IMR-90 (cell line): ENCODE data around the gene TMEM231. TPM values are rescaled to one million over a fixed set of nuclear protein-coding genes. Genes with fewer than 3 reads are reported as not detected.

Source experiments
- ATAC-seq: fragments of 200-7000 bp; cut with Tn5 transposase; 2 replicates; pipeline ENCODE4 v1.9.1; 2020; ENCODE audit warnings: low read depth, mild to moderate bottlenecking, moderate library complexity
- BruUV-seq: library from RNA; stranded (reverse); fragments of 400-500 nt; replicated peaks from 2 replicates; lab custom pipeline; 2021; lab: Mats Ljungman, UMichigan
- CTCF ChIA-PET: fragments of 300-600 bp; formaldehyde crosslinking; extraction: SDS; loops from one replicate; lab custom pipeline; 2021; ENCODE audit warnings: antibody characterized with exemption; lab: Yijun Ruan, JAX
- POLR2A ChIA-PET: fragments of 300-600 bp; sonication (Branson Sonifier 250); formaldehyde crosslinking; loops from one replicate; lab custom pipeline; 2022; ENCODE audit warnings: antibody characterized with exemption; ENCODE audit not compliant: unreplicated experiment; lab: Charles Lee
- DNase-seq: peaks from one replicate; pipeline ENCODE4 v3.0.0; 2013
- H2AFZ ChIP-seq: replicated peaks from 2 replicates; pipeline ENCODE3; 2013; ENCODE audit warnings: low read length, mild to moderate bottlenecking; ENCODE audit not compliant: poor library complexity
- H2AK5ac ChIP-seq: 2 replicates; pipeline ENCODE4 v1.6.1; 2013; ENCODE audit warnings: low read depth, low read length, inconsistent platforms
- H2AK9ac ChIP-seq: replicated peaks from 2 replicates; pipeline ENCODE3; 2013; ENCODE audit warnings: mild to moderate bottlenecking, low read depth, low read length, moderate library complexity; ENCODE audit not compliant: poor library complexity
- H2BK120ac ChIP-seq: 2 replicates; pipeline ENCODE4 v1.6.1; 2013; ENCODE audit warnings: low read depth, low read length, inconsistent platforms
- H2BK15ac ChIP-seq: 3 replicates; pipeline ENCODE4 v1.6.1; 2013; ENCODE audit warnings: low read depth, low read length, inconsistent platforms
- H2BK20ac ChIP-seq: 2 replicates; pipeline ENCODE4 v1.6.1; 2013; ENCODE audit warnings: low read depth, mild to moderate bottlenecking, inconsistent platforms, low read length, moderate library complexity
- H2BK5ac ChIP-seq: 2 replicates; pipeline ENCODE4 v1.6.1; 2013; ENCODE audit warnings: mild to moderate bottlenecking, low read depth, low read length, inconsistent platforms; ENCODE audit not compliant: poor library complexity, severe bottlenecking
- H3K14ac ChIP-seq: replicated peaks from 2 replicates; pipeline ENCODE4 v1.6.1; 2013; ENCODE audit warnings: low read depth, low read length, inconsistent platforms
- H3K18ac ChIP-seq: 2 replicates; pipeline ENCODE4 v1.6.1; 2013; ENCODE audit warnings: low read depth, low read length, control low read depth
- H3K23ac ChIP-seq: 2 replicates; pipeline ENCODE4 v1.6.1; 2013; ENCODE audit warnings: low read depth, low read length, inconsistent platforms
- H3K27ac ChIP-seq: 2 replicates; pipeline ENCODE4 v1.5.1; 2013; ENCODE audit warnings: mild to moderate bottlenecking, control low read depth, low read length; ENCODE audit not compliant: insufficient read depth
- H3K27me3 ChIP-seq: 2 replicates; pipeline ENCODE4 v1.6.1; 2013; ENCODE audit warnings: low read length; ENCODE audit not compliant: control insufficient read depth, insufficient read depth
- H3K36me3 ChIP-seq: 2 replicates; pipeline ENCODE4 v1.6.1; 2013; ENCODE audit warnings: low read length, mixed read lengths; ENCODE audit not compliant: control insufficient read depth, insufficient read depth
- H3K4ac ChIP-seq: 2 replicates; pipeline ENCODE4 v1.6.1; 2013; ENCODE audit warnings: low read depth, low read length, inconsistent platforms
- H3K4me1 ChIP-seq: 2 replicates; pipeline ENCODE4 v1.6.1; 2013; ENCODE audit warnings: low read length, mixed read lengths; ENCODE audit not compliant: control insufficient read depth, insufficient read depth
- H3K4me2 ChIP-seq: 2 replicates; pipeline ENCODE4 v1.6.1; 2013; ENCODE audit warnings: low read depth, mild to moderate bottlenecking, control low read depth, low read length, moderate library complexity
- H3K4me3 ChIP-seq: 2 replicates; pipeline ENCODE4 v1.5.1; 2013; ENCODE audit warnings: low read depth, mild to moderate bottlenecking, control low read depth, low read length, moderate library complexity; ENCODE audit not compliant: insufficient read depth
- H3K56ac ChIP-seq: 2 replicates; pipeline ENCODE4 v1.6.1; 2013; ENCODE audit warnings: low read length, inconsistent platforms; ENCODE audit not compliant: insufficient read depth; ENCODE audit errors: extremely low read depth
- H3K79me1 ChIP-seq, 2 experiments: 2 replicates each; pipeline ENCODE4 v1.6.1; 2013; ENCODE audit warnings: low read length in 2 of 2, inconsistent platforms in 1 of 2, low read depth in 1 of 2
- H3K9ac ChIP-seq: 2 replicates; pipeline ENCODE4 v1.6.1; 2013; ENCODE audit warnings: low read depth, low read length, control low read depth
- H3K9me1 ChIP-seq: 2 replicates; pipeline ENCODE4 v1.6.1; 2013; ENCODE audit warnings: low read length, inconsistent platforms; ENCODE audit not compliant: insufficient read depth
- H3K9me3 ChIP-seq: 2 replicates; pipeline ENCODE4 v1.6.1; 2013; ENCODE audit warnings: low read length; ENCODE audit not compliant: control insufficient read depth, insufficient read depth
- H4K20me1 ChIP-seq: 2 replicates; pipeline ENCODE4 v1.6.1; 2013; ENCODE audit warnings: low read length, inconsistent platforms; ENCODE audit not compliant: insufficient read depth
- H4K5ac ChIP-seq: 2 replicates; pipeline ENCODE4 v1.6.1; 2013; ENCODE audit warnings: mild to moderate bottlenecking, low read depth, low read length, control low read depth
- H4K8ac ChIP-seq, 2 experiments: 2 replicates each; pipeline ENCODE4 v1.6.1; 2013; ENCODE audit warnings: low read depth in 2 of 2, low read length in 2 of 2, control low read depth in 1 of 2, inconsistent platforms in 1 of 2
- H4K91ac ChIP-seq: 2 replicates; pipeline ENCODE4 v1.6.1; 2013; ENCODE audit warnings: low read depth, low read length, inconsistent platforms; ENCODE audit not compliant: insufficient read depth
- BHLHE40 ChIP-seq: fragments of 150-350 bp; IDR thresholded peaks from 2 replicates; pipeline ENCODE4 v1.6.1; 2016; ENCODE audit warnings: mild to moderate bottlenecking, low read depth, low read length
- CHD1 ChIP-seq: IDR thresholded peaks from 2 replicates; pipeline ENCODE4 v1.6.1; 2012; ENCODE audit warnings: low read depth, low read length, improper control_type of control experiment
- CTCF ChIP-seq: conservative IDR thresholded peaks from 2 replicates; pipeline ENCODE4 v1.5.1; 2012; ENCODE audit warnings: mild to moderate bottlenecking, low read depth, low read length, improper control_type of control experiment
- ELK1 ChIP-seq: fragments of 150-350 bp; IDR thresholded peaks from 2 replicates; pipeline ENCODE4 v1.6.1; 2016; ENCODE audit warnings: low read depth, mild to moderate bottlenecking, low read length, moderate library complexity, borderline replicate concordance
- FOS ChIP-seq: fragments of 150-350 bp; IDR thresholded peaks from 2 replicates; pipeline ENCODE4 v1.6.1; 2016; ENCODE audit warnings: low read depth, low read length
- MAZ ChIP-seq: IDR thresholded peaks from 2 replicates; pipeline ENCODE4 v1.6.1; 2012; ENCODE audit warnings: low read depth, mild to moderate bottlenecking, low read length, improper control_type of control experiment, moderate library complexity, borderline replicate concordance
- NFE2L2 ChIP-seq: fragments of 150-350 bp; IDR thresholded peaks from 2 replicates; pipeline ENCODE4 v1.6.1; 2016; ENCODE audit warnings: low read depth, mild to moderate bottlenecking, low read length
- RAD21 ChIP-seq: IDR thresholded peaks from 2 replicates; pipeline ENCODE4 v1.6.1; 2012; ENCODE audit warnings: low read length, improper control_type of control experiment
- RCOR1 ChIP-seq: IDR thresholded peaks from 2 replicates; pipeline ENCODE4 v1.6.1; 2012; ENCODE audit warnings: mild to moderate bottlenecking, low read length, improper control_type of control experiment; ENCODE audit not compliant: insufficient replicate concordance
- RFX5 ChIP-seq: IDR thresholded peaks from 2 replicates; pipeline ENCODE4 v1.8.0; 2012; ENCODE audit warnings: low read depth, mild to moderate bottlenecking, low read length, moderate library complexity
- SMC3 ChIP-seq: fragments of 150-350 bp; IDR thresholded peaks from 2 replicates; pipeline ENCODE4 v1.6.1; 2016; ENCODE audit warnings: low read depth, mild to moderate bottlenecking, antibody characterized with exemption, low read length, moderate library complexity
- WGBS, 2 experiments: methylation state at CpG; one replicate each; pipeline versions ENCODE4 v1.1.5 to v1.1.7; 2013; ENCODE audit warnings: missing lambda C conversion rate in 2 of 2; ENCODE audit not compliant: insufficient read length in 1 of 2; ENCODE audit errors: extremely low coverage in 2 of 2; 5-methylcytosine and 5-hydroxymethylcytosine counted together
- dilution Hi-C: fragments of 300-500 bp; cut with HindIII; formaldehyde crosslinking; loops from one replicate; pipeline ENCODE4 v1.14.3; 2018; ENCODE audit warnings: low sequenced_read_pairs; ENCODE audit not compliant: unreplicated experiment
- in situ Hi-C: fragments of 300-500 bp; cut with MboI; formaldehyde crosslinking; loops from 3 replicates; pipeline ENCODE4 v1.14.3; 2019; ENCODE audit warnings: low sequenced_read_pairs, inconsistent platforms, mixed read lengths
- intact Hi-C: fragments of 100-400 bp; cut with micrococcal nuclease; formaldehyde crosslinking; loops from 2 replicates; pipeline ENCODE4 v1.10.0; 2022
- polyA plus RNA-seq, 3 experiments: library from polyadenylated mRNA; depleted of rRNA; stranded (reverse); fragments of >200 nt; gene quantifications; 2 replicates each; pipeline ENCODE4 v1.2.3, GENCODE V29; 2012; ENCODE audit warnings: low replicate concordance in 1 of 3
- total RNA-seq: library from RNA; depleted of rRNA; stranded (reverse); fragments of >200 nt; gene quantifications from 2 replicates; pipeline ENCODE4 v1.2.3, GENCODE V29; 2012

Gene TMEM231
- total and polyA plus RNA-seq, 2 of the 4 experiments (the other 2 are of a cell fraction): 10.6 to 15.4 TPM

- 92% methylated on average over 2 of the region's 3 CpGs; no CpG with 5 or more reads in 1 of the 2 experiments for WGBS, 2 experiments
- dilution Hi-C loops (no loop called here), intact Hi-C loops (no loop called here), in situ Hi-C loops (loop anchor here (25.0 kb wide), 1 partner anchor 377 kb away; the partner anchor contains the start of genes CTRB1 and CTRB2)
- H2BK20ac ChIP-seq: no peak overlapping the region
- no peaks in the 10 kb centered on the region for H3K9me3 ChIP-seq
- DNase-seq: no peak
- H4K91ac ChIP-seq: no peak overlapping the region
- H2BK15ac ChIP-seq: no peak overlapping the region
- H3K79me1 ChIP-seq: peaks cover 0 to 5% of the 10 kb centered on the region in 2 experiments; a peak in 1 of 4 replicates
- H3K56ac ChIP-seq: no peak overlapping the region
- peaks cover 6% of the 10 kb centered on the region; the same call in 1 of the 2 replicates for H3K9me1 ChIP-seq
- H2BK5ac ChIP-seq: no peak overlapping the region
- ChIA-PET POLR2A (no interaction called here), CTCF (no interaction called here)
- no TSS peak for BruUV-seq
- H3K23ac ChIP-seq: no peak overlapping the region
- no peak overlapping the region for H2AK5ac ChIP-seq
- peaks cover 6% of the 10 kb centered on the region for H3K4me1 ChIP-seq
- no peaks in the 10 kb centered on the region for H3K27me3 ChIP-seq
- no peak overlapping the region for H3K27ac ChIP-seq
- no peak overlapping the region for H3K4me3 ChIP-seq
- no peak overlapping the region for H4K8ac ChIP-seq
- H2BK120ac ChIP-seq: no peak overlapping the region
- no peak overlapping the region; the same call in 1 of the 2 replicates for H3K4ac ChIP-seq
- H2AK9ac ChIP-seq: no peak overlapping the region
- no peak overlapping the region for H3K9ac ChIP-seq
- no peak for ATAC-seq
- H2AFZ ChIP-seq: no peak overlapping the region
- H3K14ac ChIP-seq: no peak overlapping the region
- no peaks in the 10 kb centered on the region for H4K20me1 ChIP-seq
- H3K18ac ChIP-seq: no peak overlapping the region
- TF ChIP-seq NFE2L2 (no peak), FOS (no peak), SMC3 (no peak), RAD21 (no peak), CHD1 (no peak), BHLHE40 (no peak), RFX5 (no peak), RCOR1 (no peak), ELK1 (no peak), MAZ (no peak), CTCF (no peak)
- no peak overlapping the region for H3K4me2 ChIP-seq
- peaks cover 2% of the 10 kb centered on the region; the same call in 1 of the 2 replicates for H3K36me3 ChIP-seq
- H4K5ac ChIP-seq: no peak overlapping the region
These were observed 33.3 kb upstream of the TMEM231 start for GRCh38 chr16:75589306-75589705.
